H1 (cell line): ENCODE measurements around the gene ADCY5. TPM values are rescaled to one million over a fixed set of nuclear protein-coding genes. Genes with fewer than 3 reads are reported as not detected.

ENCODE experiments used
- CTCF ChIA-PET: fragments of 300-600 bp; sonication (Branson Sonifier 250); formaldehyde crosslinking; loops from one replicate; lab custom pipeline; 2021; ENCODE audit not compliant: partially characterized antibody; lab: Charles Lee
- POLR2A ChIA-PET: fragments of 300-600 bp; sonication (Branson Sonifier 250); formaldehyde crosslinking; loops from one replicate; lab custom pipeline; 2021; ENCODE audit warnings: inconsistent platforms; ENCODE audit not compliant: partially characterized antibody; lab: Charles Lee
- DNase-seq, 2 experiments: peaks; one replicate each; pipeline versions ENCODE4 v3.0.0 to v3.0.0-alpha.2; 2010 to 2022; ENCODE audit warnings: low spot score in 2 of 2, low read depth in 1 of 2, mixed read lengths in 1 of 2
- FAIRE-seq: peaks from 2 replicates; lab custom pipeline; 2011; peaks lifted over from hg19 to GRCh38; lab: Jason Lieb, UNC
- H2AFZ ChIP-seq: 2 replicates; pipeline ENCODE4 v1.8.1; 2012; ENCODE audit warnings: low read length, inconsistent platforms
- H2AK5ac ChIP-seq: 2 replicates; pipeline ENCODE4 v1.6.1; 2013; ENCODE audit warnings: low read depth, low read length
- H2BK120ac ChIP-seq: replicated peaks from 2 replicates; pipeline ENCODE3; 2013; ENCODE audit warnings: low read depth, low read length, inconsistent platforms
- H2BK12ac ChIP-seq: 2 replicates; pipeline ENCODE4 v1.6.1; 2013; ENCODE audit warnings: low read depth, low read length
- H2BK15ac ChIP-seq: 2 replicates; pipeline ENCODE4 v1.6.1; 2013; ENCODE audit warnings: low read length
- H2BK20ac ChIP-seq: 2 replicates; pipeline ENCODE4 v1.6.1; 2013; ENCODE audit warnings: low read length
- H2BK5ac ChIP-seq: 2 replicates; pipeline ENCODE4 v1.6.1; 2013; ENCODE audit warnings: low read depth, low read length
- H3K14ac ChIP-seq: 2 replicates; pipeline ENCODE4 v1.6.1; 2013; ENCODE audit warnings: inconsistent platforms; ENCODE audit not compliant: insufficient read length
- H3K18ac ChIP-seq: 2 replicates; pipeline ENCODE4 v1.6.1; 2013; ENCODE audit warnings: low read length; ENCODE audit errors: extremely low read depth
- H3K23ac ChIP-seq: 2 replicates; pipeline ENCODE4 v1.6.1; 2013; ENCODE audit warnings: inconsistent platforms; ENCODE audit not compliant: insufficient read length
- H3K23me2 ChIP-seq: 2 replicates; pipeline ENCODE4 v1.6.1; 2013; ENCODE audit warnings: low read depth, low read length
- H3K27ac ChIP-seq: 2 replicates; pipeline ENCODE4 v1.6.1; 2011; ENCODE audit warnings: low read depth, low read length, inconsistent platforms
- H3K27me3 ChIP-seq, 4 experiments: replicated peaks in 1 of 4; 1 replicate in 1 of 4; 2 replicates in 3 of 4; pipeline versions ENCODE4 v1.6.1 to v1.8.1; 2011 to 2013; ENCODE audit warnings: low read length in 3 of 4, mild to moderate bottlenecking in 3 of 4, inconsistent platforms in 2 of 4, mixed read lengths in 2 of 4, moderate library complexity in 1 of 4; ENCODE audit not compliant: control insufficient read depth in 3 of 4, insufficient read depth in 3 of 4; ENCODE audit errors: extremely low read depth in 1 of 4
- H3K36me3 ChIP-seq, 4 experiments: 2 replicates each; pipeline versions ENCODE4 v1.6.1 to v1.8.1; 2011 to 2013; ENCODE audit warnings: mild to moderate bottlenecking in 4 of 4, low read length in 3 of 4, moderate library complexity in 2 of 4, control low read depth in 1 of 4, inconsistent platforms in 1 of 4; ENCODE audit not compliant: insufficient read depth in 4 of 4, control insufficient read depth in 2 of 4
- H3K4ac ChIP-seq: replicated peaks from 2 replicates; pipeline ENCODE3; 2013; ENCODE audit warnings: low read length, low read depth, mixed read lengths, inconsistent platforms; ENCODE audit not compliant: insufficient read length
- H3K4me1 ChIP-seq, 4 experiments: replicated peaks in 1 of 4; 1 replicate in 1 of 4; 2 replicates in 3 of 4; pipeline versions ENCODE4 v1.6.1 to v1.8.1; 2011 to 2013; ENCODE audit warnings: low read length in 3 of 4, inconsistent platforms in 2 of 4, mixed read lengths in 1 of 4; ENCODE audit not compliant: insufficient read depth in 4 of 4, control insufficient read depth in 3 of 4
- H3K4me2 ChIP-seq, 2 experiments: 2 replicates each; pipeline versions ENCODE4 v1.6.1 to v1.8.1; 2011 to 2013; ENCODE audit warnings: low read depth in 2 of 2, low read length in 2 of 2, control low read depth in 1 of 2, inconsistent platforms in 1 of 2, mild to moderate bottlenecking in 1 of 2; ENCODE audit not compliant: insufficient read depth in 1 of 2
- H3K4me3 ChIP-seq, 4 experiments: fragments of 200-600, 300-600 bp in 1 of 4; sonication (generic), shearing (Covaris generic), sonication (Bioruptor Twin) in 1 of 4; 2 replicates each; pipeline versions ENCODE4 v1.5.1 to v1.8.1; 2011 to 2016; ENCODE audit warnings: low read length in 4 of 4, low read depth in 3 of 4, control low read depth in 2 of 4, inconsistent platforms in 2 of 4, mild to moderate bottlenecking in 2 of 4, mixed read lengths in 1 of 4, moderate library complexity in 1 of 4; ENCODE audit not compliant: insufficient read depth in 2 of 4; ENCODE audit errors: extremely low read depth in 1 of 4
- H3K56ac ChIP-seq: replicated peaks from 2 replicates; pipeline ENCODE3; 2013; ENCODE audit warnings: low read depth, mild to moderate bottlenecking, mixed read lengths, low read length, inconsistent platforms; ENCODE audit not compliant: insufficient read length
- H3K79me1 ChIP-seq: 2 replicates; pipeline ENCODE4 v1.6.1; 2013; ENCODE audit warnings: low read depth, low read length, control low read depth
- H3K79me2 ChIP-seq, 2 experiments: 2 replicates each; pipeline versions ENCODE4 v1.6.1 to v1.8.1; 2012 to 2013; ENCODE audit warnings: low read length in 2 of 2, mild to moderate bottlenecking in 2 of 2, inconsistent platforms in 1 of 2; ENCODE audit not compliant: insufficient read depth in 2 of 2, control insufficient read depth in 1 of 2
- H3K9ac ChIP-seq, 4 experiments: replicated peaks in 1 of 4; 1 replicate in 1 of 4; 2 replicates in 3 of 4; pipeline versions ENCODE4 v1.6.1 to v1.8.1; 2011 to 2013; ENCODE audit warnings: low read depth in 3 of 4, low read length in 3 of 4, control low read depth in 2 of 4, mild to moderate bottlenecking in 2 of 4, moderate library complexity in 2 of 4, inconsistent platforms in 1 of 4; ENCODE audit errors: extremely low read depth in 1 of 4
- H3K9me3 ChIP-seq, 2 experiments: 2 replicates each; pipeline versions ENCODE4 v1.6.1 to v1.8.1; 2012 to 2013; ENCODE audit warnings: mild to moderate bottlenecking in 2 of 2, moderate library complexity in 2 of 2, control low read depth in 1 of 2, inconsistent platforms in 1 of 2, low read depth in 1 of 2, low read length in 1 of 2, mixed read lengths in 1 of 2; ENCODE audit not compliant: insufficient read depth in 2 of 2
- H4K20me1 ChIP-seq, 2 experiments: replicated peaks in 1 of 2; 2 replicates each; pipeline versions ENCODE3 to v1.8.1; 2011 to 2013; ENCODE audit warnings: inconsistent platforms in 2 of 2, low read length in 2 of 2, mild to moderate bottlenecking in 1 of 2; ENCODE audit not compliant: insufficient read depth in 2 of 2, control insufficient read depth in 1 of 2
- H4K5ac ChIP-seq: 2 replicates; pipeline ENCODE4 v1.6.1; 2013; ENCODE audit warnings: low read length, low read depth, mixed read lengths, inconsistent platforms; ENCODE audit not compliant: insufficient read length
- H4K8ac ChIP-seq: 2 replicates; pipeline ENCODE4 v1.8.0; 2013; ENCODE audit warnings: mild to moderate bottlenecking, moderate library complexity, low read length, inconsistent platforms; ENCODE audit not compliant: insufficient read depth; ENCODE audit errors: extremely low read depth
- H4K91ac ChIP-seq: replicated peaks from 2 replicates; pipeline ENCODE3; 2013; ENCODE audit warnings: low read length, mixed read lengths, inconsistent platforms; ENCODE audit not compliant: insufficient read length
- BCL11A ChIP-seq, 2 experiments: IDR thresholded peaks; one replicate each; pipeline ENCODE4 v1.6.1; 2011; ENCODE audit warnings: low read depth in 2 of 2, low read length in 2 of 2, mild to moderate bottlenecking in 2 of 2
- CREB1 ChIP-seq: IDR thresholded peaks from 2 replicates; pipeline ENCODE4 v1.6.1; 2012; ENCODE audit warnings: inconsistent platforms
- KDM5A ChIP-seq: fragments of 200-600 bp; IDR thresholded peaks from 2 replicates; pipeline ENCODE4 v1.7.1; 2012; ENCODE audit warnings: mild to moderate bottlenecking, low read length, inconsistent platforms, mixed read lengths
- POLR2AphosphoS5 ChIP-seq: IDR thresholded peaks from 2 replicates; pipeline ENCODE4 v1.6.1; 2011; ENCODE audit warnings: low read depth, low read length
- SP2 ChIP-seq: IDR thresholded peaks from 2 replicates; pipeline ENCODE4 v1.6.1; 2012; ENCODE audit warnings: mild to moderate bottlenecking, low read length, inconsistent platforms
- SRF ChIP-seq: IDR thresholded peaks from 2 replicates; pipeline ENCODE4 v1.6.1; 2011; ENCODE audit warnings: mild to moderate bottlenecking, low read depth, low read length, moderate library complexity
- TEAD4 ChIP-seq: IDR thresholded peaks from 2 replicates; pipeline ENCODE4 v1.6.1; 2012; ENCODE audit warnings: low read depth, low read length, inconsistent platforms, mixed read lengths
- YY1 ChIP-seq: IDR thresholded peaks from 2 replicates; pipeline ENCODE4 v1.6.1; 2011; ENCODE audit warnings: low read depth, mild to moderate bottlenecking, low read length
- WGBS, 2 experiments: shearing (Covaris generic) in 1 of 2; methylation state at CpG; one replicate each; pipeline versions ENCODE4 v1.1.6 to v1.1.7; 2013 to 2015; ENCODE audit warnings: low lambda C conversion rate in 2 of 2, mixed read lengths in 2 of 2, inconsistent platforms in 1 of 2, low coverage in 1 of 2, missing lambda C conversion rate in 1 of 2; ENCODE audit not compliant: insufficient replicate concordance in 2 of 2, insufficient coverage in 1 of 2, insufficient read length in 1 of 2; ENCODE audit errors: extremely low coverage in 1 of 2, missing lambda C conversion rate in 1 of 2; 5-methylcytosine and 5-hydroxymethylcytosine counted together
- polyA plus RNA-seq, 7 experiments: library from polyadenylated mRNA; depleted of rRNA in 3 of 7; stranded (reverse) in 5 of 7; unstranded in 2 of 7; fragments of >200 nt in 5 of 7; fragments of 200-250 nt in 2 of 7; gene quantifications; 1 replicate in 5 of 7; 2 replicates in 1 of 7; 4 replicates in 1 of 7; pipeline versions ENCODE4 v1.2.1 to v1.2.3, GENCODE V29; 2011 to 2013; ENCODE audit warnings: missing spikeins in 2 of 7, mixed read lengths in 2 of 7
- total RNA-seq: library from RNA; stranded (reverse); fragmentation: NEBNext Ultra II Directional; extraction: Animal tissue kit (Norgen Biotek cat#: 25700); gene quantifications from 2 replicates; pipeline ENCODE4 v1.2.1, GENCODE V29; 2021

ADCY5 gene
- total and polyA plus RNA-seq, 2 of the 8 experiments (the other 6 are each of a cell fraction or from before 2014, with no cell fraction given): 18.9 to 40.8 TPM

- FAIRE-seq (no peak), DNase-seq (no peak)
- no peaks in the 10 kb centered on the region for H3K79me1 ChIP-seq
- H3K4me1 ChIP-seq: peaks cover 0 to 5% (median 1%) of the 10 kb centered on the region in 4 experiments; a peak in 3 of 7 replicates
- no peaks in the 10 kb centered on the region for H3K23me2 ChIP-seq
- TF ChIP-seq SRF: no peak
- TF ChIP-seq BCL11A (IDR thresholded peaks at IDR 0.05; ENCODE audit: low read depth in 2 of 2, low read length in 2 of 2): no peak
- TF ChIP-seq SP2: no peak
- no peak for TF ChIP-seq TEAD4
- no peak for TF ChIP-seq YY1
- TF ChIP-seq CREB1: no peak
- TF ChIP-seq KDM5A: no peak
- TF ChIP-seq POLR2AphosphoS5: no peak
- H2BK20ac ChIP-seq: no peak overlapping the region
- no peaks in the 10 kb centered on the region for H3K27me3 ChIP-seq
- no peak overlapping the region for H2AFZ ChIP-seq
- no peak overlapping the region for H2BK120ac ChIP-seq
- H3K36me3 ChIP-seq: no peaks in the 10 kb centered on the region
- POLR2A ChIA-PET: interaction anchor here (2.1 kb wide), 1 partner anchor 17 kb away, joined by 16 read pairs; no protein-coding TSS in a partner anchor
- no peak overlapping the region for H4K5ac ChIP-seq
- no peak overlapping the region for H3K27ac ChIP-seq
- no peak overlapping the region for H2BK15ac ChIP-seq
- H3K9me3 ChIP-seq: no peaks in the 10 kb centered on the region
- no peak overlapping the region for H3K9ac ChIP-seq
- CTCF ChIA-PET: interaction anchor here (0.6 to 22.2 kb wide), 18 partner anchors 9 to 393 kb away, joined by 3 to 245 read pairs (median 8); no protein-coding TSS in a partner anchor
- no peak overlapping the region for H3K18ac ChIP-seq
- no peak overlapping the region for H2AK5ac ChIP-seq
- no peak overlapping the region for H3K14ac ChIP-seq
- no peak overlapping the region for H3K4ac ChIP-seq
- no peak overlapping the region for H3K56ac ChIP-seq
- H3K23ac ChIP-seq: no peak overlapping the region
- H2BK12ac ChIP-seq: no peak overlapping the region
- no peak overlapping the region for H4K8ac ChIP-seq
- no peak overlapping the region for H4K91ac ChIP-seq
- H3K79me2 ChIP-seq: no peaks in the 10 kb centered on the region
- no peak overlapping the region; the same call in 1 of the 2 replicates for H2BK5ac ChIP-seq
- H3K4me2 ChIP-seq: no peak overlapping the region
- H4K20me1 ChIP-seq: peaks cover 0 to 3% of the 10 kb centered on the region in 2 experiments
- WGBS, 2 experiments: 87% methylated on average over 15 of the region's 15 CpGs; no CpG with 5 or more reads in 1 of the 2 experiments
- H3K4me3 ChIP-seq: no peak overlapping the region
These were observed 116.7 kb downstream of the ADCY5 start for GRCh38 chr3:123332124-123332641.
